Tibial artery (tissue), 4 donors: ENCODE data around the gene BCAR3.
"Not testable (repeated sequence)": the region's sequence is repeated elsewhere in the genome, so short reads cannot be mapped to it uniquely, and the experiment has no call there.

Source experiments
- DNase-seq, 2 donors: peaks; one replicate each; pipeline ENCODE4 v3.0.0-alpha.2; 2019
- H3K27ac ChIP-seq, 2 donors: fragments of 200-600 bp; sonication (generic) in 1 of 2; 1 replicate in 1 of 2; 2 replicates in 1 of 2; pipeline ENCODE4 v1.5.1; 2018 to 2019; ENCODE audit warnings: mild to moderate bottlenecking in 1 of 2
- H3K27me3 ChIP-seq, 2 donors: fragments of 200-600 bp; sonication (generic) in 1 of 2; one replicate each; pipeline versions ENCODE4 v1.5.1 to v1.6.0; 2016 to 2019
- H3K36me3 ChIP-seq, 3 donors: fragments of 200-600 bp; sonication (generic) in 2 of 3; one replicate each; pipeline ENCODE4 v1.5.1; 2016 to 2019; ENCODE audit warnings: mild to moderate bottlenecking in 2 of 3
- H3K4me1 ChIP-seq, 4 donors: fragments of 200-600 bp; sonication (generic) in 2 of 4; 1 replicate in 3 of 4; 2 replicates in 1 of 4; pipeline ENCODE4 v1.5.1; 2016 to 2019
- H3K4me3 ChIP-seq, 2 donors: fragments of 200-600 bp; sonication (generic) in 1 of 2; 1 replicate in 1 of 2; 2 replicates in 1 of 2; pipeline ENCODE4 v1.5.1; 2018 to 2019; ENCODE audit warnings: mild to moderate bottlenecking in 2 of 2
- H3K9me3 ChIP-seq, 3 donors: fragments of 200-600 bp; sonication (generic) in 1 of 3; one replicate each; pipeline ENCODE4 v1.5.1; 2016 to 2019
- intact Hi-C: fragments of 100-400 bp; cut with DNase I; formaldehyde crosslinking; loops from one replicate; pipeline ENCODE4 v1.15.0; 2023; ENCODE audit warnings: low total_unique reads
- TF ChIP-seq, protein P1 (sequence below), 2 experiments: fragments of 200-600 bp in 1 of 2; fragments of 450-650 bp in 1 of 2; IDR thresholded peaks; one replicate each; pipeline ENCODE4 v1.5.1; 2017 to 2019; ENCODE audit warnings: antibody characterized with exemption in 2 of 2, mild to moderate bottlenecking in 1 of 2, moderate library complexity in 1 of 2

The BCAR3 gene

DNA sequence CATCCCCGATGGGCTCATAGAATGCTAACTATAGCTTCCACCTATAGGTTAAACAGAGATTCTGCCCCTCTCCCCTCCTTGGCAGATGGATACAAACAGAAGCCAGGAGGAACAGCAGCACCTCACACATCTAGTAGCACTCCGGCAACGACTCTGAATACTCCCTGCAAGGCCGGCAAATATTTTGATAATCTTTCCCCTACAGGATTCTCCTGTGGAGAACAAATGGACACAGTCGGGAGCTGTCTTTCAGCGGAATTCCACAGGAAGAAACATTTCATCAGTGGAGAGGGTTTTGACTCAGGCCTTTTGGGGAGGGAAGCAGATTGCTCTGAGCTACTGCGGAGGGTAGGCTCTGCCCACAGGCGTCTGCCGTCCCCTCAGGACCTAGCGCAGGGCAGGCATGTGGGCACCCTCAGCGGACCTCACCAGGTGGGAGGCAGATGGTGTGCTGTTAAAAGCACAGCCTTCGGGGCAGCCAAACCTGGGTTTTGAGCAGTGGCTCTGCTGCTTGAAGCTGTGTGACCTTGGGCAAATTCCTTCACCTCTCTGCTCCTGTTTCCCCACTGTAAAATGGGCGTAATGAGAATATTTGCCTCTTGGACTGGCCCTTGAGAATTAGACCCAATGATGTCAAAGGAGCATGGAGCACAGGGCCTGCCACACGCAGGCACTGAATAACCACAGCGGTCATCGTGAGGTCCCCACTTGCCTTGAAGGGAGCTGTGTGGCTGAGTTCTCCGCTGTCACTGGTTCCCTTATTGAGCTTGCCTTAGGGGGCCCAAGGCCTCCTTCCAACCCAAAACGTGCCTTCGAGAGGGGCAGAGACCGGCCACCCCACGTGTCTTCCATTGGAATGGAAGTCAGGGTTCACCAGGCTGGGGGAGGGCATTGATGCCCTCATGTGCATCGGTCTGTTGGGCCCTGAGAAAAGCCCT is 19.2 kb upstream of the BCAR3 start:
- TF ChIP-seq, protein P1, sequence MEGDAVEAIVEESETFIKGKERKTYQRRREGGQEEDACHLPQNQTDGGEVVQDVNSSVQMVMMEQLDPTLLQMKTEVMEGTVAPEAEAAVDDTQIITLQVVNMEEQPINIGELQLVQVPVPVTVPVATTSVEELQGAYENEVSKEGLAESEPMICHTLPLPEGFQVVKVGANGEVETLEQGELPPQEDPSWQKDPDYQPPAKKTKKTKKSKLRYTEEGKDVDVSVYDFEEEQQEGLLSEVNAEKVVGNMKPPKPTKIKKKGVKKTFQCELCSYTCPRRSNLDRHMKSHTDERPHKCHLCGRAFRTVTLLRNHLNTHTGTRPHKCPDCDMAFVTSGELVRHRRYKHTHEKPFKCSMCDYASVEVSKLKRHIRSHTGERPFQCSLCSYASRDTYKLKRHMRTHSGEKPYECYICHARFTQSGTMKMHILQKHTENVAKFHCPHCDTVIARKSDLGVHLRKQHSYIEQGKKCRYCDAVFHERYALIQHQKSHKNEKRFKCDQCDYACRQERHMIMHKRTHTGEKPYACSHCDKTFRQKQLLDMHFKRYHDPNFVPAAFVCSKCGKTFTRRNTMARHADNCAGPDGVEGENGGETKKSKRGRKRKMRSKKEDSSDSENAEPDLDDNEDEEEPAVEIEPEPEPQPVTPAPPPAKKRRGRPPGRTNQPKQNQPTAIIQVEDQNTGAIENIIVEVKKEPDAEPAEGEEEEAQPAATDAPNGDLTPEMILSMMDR (IDR thresholded peaks at IDR 0.05), result no peak
- Histone ChIP-seq H3K27me3 (no peaks in the 10 kb centered on the region), H3K36me3 (no peaks in the 10 kb centered on the region), H3K27ac (no peak overlapping the region), H3K4me3 (no peak overlapping the region), H3K4me1 (peaks cover 0 to 17% (median 13%) of the 10 kb centered on the region in 4 donors), H3K9me3 (no peaks in the 10 kb centered on the region)
- DNase-seq, result no peak
- intact Hi-C loops, result no loop called here

DNA sequence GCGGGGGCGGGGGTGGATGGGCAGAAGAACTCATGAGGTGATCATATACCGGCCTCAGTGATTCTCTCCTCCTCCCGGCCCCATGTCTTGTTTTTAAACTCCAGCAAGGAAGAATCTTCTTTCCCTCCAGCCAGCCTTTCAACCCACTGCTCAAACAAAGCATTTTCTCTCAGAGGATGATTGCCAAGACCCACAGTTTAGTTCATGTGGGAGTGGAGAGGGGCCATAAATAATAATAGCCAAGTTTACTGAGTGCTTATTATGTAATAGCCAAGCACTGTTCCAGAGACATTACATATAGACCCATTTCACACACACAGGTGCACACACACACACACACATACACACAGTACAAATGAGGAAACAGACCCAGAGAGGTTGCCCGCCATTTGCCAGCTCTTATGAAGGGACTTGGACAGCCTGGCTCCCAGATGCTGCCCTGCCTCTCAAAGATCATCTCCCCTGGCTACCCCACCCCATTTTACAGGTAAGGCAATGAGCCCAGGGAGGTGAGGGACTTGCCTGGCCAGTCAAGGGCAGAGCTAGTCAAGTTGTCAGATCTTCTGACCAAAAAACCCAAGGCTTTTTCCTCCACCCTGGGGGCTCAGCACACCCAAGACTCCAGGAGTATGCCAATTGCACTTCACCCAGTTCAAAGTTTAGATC is 18.0 kb upstream of the BCAR3 start:
- Histone ChIP-seq H3K27me3 (no peaks in the 10 kb centered on the region), H3K36me3 (no peaks in the 10 kb centered on the region), H3K9me3 (no peaks in the 10 kb centered on the region), H3K27ac (no peak overlapping the region), H3K4me1 (peaks cover 0 to 22% (median 14%) of the 10 kb centered on the region in 4 donors), H3K4me3 (no peak overlapping the region)
- intact Hi-C loops, result no loop called here
- TF ChIP-seq, protein P1 (IDR thresholded peaks at IDR 0.05), result no peak
- no peak for DNase-seq

DNA sequence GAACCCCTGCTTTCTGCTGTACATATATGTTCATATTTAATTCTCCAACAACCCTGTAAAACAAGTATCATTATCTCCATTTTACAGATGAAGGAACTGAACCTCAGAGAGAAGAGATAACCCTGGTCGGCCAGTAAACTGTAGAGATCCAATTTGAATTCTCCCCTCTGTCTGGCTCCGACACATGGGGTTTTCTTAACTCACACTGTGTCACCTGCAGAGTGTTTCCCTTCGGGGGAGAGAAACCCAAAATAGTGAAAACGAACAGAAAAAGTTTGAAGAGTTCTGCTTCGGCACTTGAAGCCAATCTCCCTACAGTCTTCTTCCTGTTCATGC is 17.4 kb upstream of the BCAR3 start:
- intact Hi-C loops, result no loop called here

DNA sequence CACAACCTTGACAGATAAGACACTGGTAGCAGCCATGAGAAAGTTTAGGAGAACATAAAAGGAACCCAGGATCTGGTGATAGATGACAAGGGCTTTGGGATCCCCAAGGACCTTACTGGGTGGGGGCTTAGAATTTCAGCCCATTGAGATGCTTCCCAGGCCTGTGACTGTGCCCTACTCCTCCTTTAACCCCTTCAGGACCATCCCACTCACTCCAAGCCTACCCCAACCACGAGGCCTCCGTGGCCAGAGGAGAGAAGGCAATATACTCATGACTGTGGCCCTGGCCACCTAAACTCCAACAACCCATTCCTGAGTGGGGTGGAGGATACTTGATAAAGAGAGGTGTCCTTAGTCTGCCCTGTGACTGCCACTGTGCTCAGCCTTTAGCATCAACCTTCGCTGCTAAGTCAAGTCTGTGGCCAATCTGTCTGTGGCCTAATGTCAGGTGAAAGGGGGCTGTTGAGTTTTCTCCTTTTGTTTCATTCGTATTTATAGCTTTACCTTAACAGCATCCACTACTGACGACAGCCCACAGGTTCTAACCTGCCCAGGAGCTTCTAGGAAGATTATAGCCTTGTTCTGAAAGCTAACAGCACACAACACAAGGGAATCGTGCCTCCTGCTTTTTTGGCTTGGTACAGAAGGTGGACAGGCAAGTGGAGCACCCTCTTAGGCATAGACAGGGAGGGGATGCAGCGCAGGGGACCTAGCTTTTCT is 16.9 kb upstream of the BCAR3 start:
- Histone ChIP-seq H3K36me3 (no peaks in the 10 kb centered on the region), H3K4me3 (no peak overlapping the region), H3K9me3 (no peaks in the 10 kb centered on the region), H3K27me3 (no peaks in the 10 kb centered on the region), H3K4me1 (peaks cover 0 to 34% (median 25%) of the 10 kb centered on the region in 4 donors), H3K27ac (no peak overlapping the region)
- intact Hi-C loops, result no loop called here
- TF ChIP-seq, protein P1 (IDR thresholded peaks at IDR 0.05), result no peak
- no peak for DNase-seq

More for the DNA sequence above, 17.4 kb upstream of the BCAR3 start:
- peaks cover 0 to 29% (median 19%) of the 10 kb centered on the region in 4 donors for H3K4me1 ChIP-seq
- no peak overlapping the region for H3K4me3 ChIP-seq
- H3K27me3 ChIP-seq, result no peaks in the 10 kb centered on the region
- no peaks in the 10 kb centered on the region for H3K36me3 ChIP-seq
- no peak for DNase-seq
- H3K9me3 ChIP-seq, result no peaks in the 10 kb centered on the region
- H3K27ac ChIP-seq, result no peak overlapping the region
- TF ChIP-seq, protein P1 (IDR thresholded peaks at IDR 0.05), result no peak

DNA sequence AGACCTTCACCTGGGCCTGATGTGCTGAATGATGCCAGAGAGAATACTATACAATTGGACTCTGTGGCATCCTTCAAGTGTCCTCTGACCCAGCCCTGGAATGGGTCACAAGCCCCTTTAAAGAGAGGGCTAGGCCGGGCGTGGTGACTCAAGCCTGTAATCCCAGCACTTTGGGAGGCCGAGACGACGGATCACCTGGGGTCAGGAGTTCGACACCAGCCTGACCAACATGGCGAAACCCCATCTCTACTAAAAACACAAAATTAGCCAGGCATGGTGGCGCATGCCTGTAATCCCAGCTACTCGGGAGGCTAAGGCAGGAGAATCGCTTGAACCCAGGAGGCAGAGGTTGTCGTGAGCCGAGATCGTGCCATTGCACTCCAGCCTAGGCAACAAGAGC is 15.9 kb upstream of the BCAR3 start:
- DNase-seq, intact Hi-C loops: not testable (repeated sequence)

More for the DNA sequence above, 15.9 kb upstream of the BCAR3 start:
- H3K4me3 ChIP-seq, H3K36me3 ChIP-seq, H3K9me3 ChIP-seq, H3K27ac ChIP-seq, H3K27me3 ChIP-seq: not testable (repeated sequence)
- H3K4me1 ChIP-seq, result peaks cover 0 to 41% (median 31%) of the 10 kb centered on the region in 4 donors
